ENCODE results near the gene MIA2. TPM values are rescaled to one million over a fixed set of nuclear protein-coding genes. Genes with fewer than 3 reads are reported as not detected.

MIA2 gene
- total RNA-seq, 1 experiment from 2014 or later = 11.8 TPM

GRCh38 chr14:39406560-39406959, 172.8 kb downstream of the MIA2 start:
- no peak overlapping the region for H2AFZ ChIP-seq (ENCODE audit: low read length)
- no peak overlapping the region for H3K27ac ChIP-seq (ENCODE audit: low read length)
- ATAC-seq (no peak), DNase-seq (no peak)
- H3K36me3 ChIP-seq (ENCODE audit: low read depth, low read length) = no peaks in the 10 kb centered on the region
- ChIA-PET CTCF (no interaction called here), POLR2A (ENCODE audit: unreplicated experiment) (interaction anchor here (0.6 kb wide), 1 partner anchor 24 kb away, joined by 4 read pairs; no protein-coding TSS in a partner anchor)
- H3K79me2 ChIP-seq (ENCODE audit: low read length) = no peaks in the 10 kb centered on the region
- no peaks in the 10 kb centered on the region for H3K4me1 ChIP-seq (ENCODE audit: insufficient read depth, low read length)
- H3K4me3 ChIP-seq (ENCODE audit: low read length) = no peak overlapping the region
- H3K9ac ChIP-seq (ENCODE audit: low read length) = no peak overlapping the region
- no peak overlapping the region for H3K4me2 ChIP-seq (ENCODE audit: low read length)
- no TSS peak for BruUV-seq (replicated peaks)
- H3K27me3 ChIP-seq (ENCODE audit: low read length) = no peaks in the 10 kb centered on the region
- intact Hi-C loops (cut with micrococcal nuclease) = no loop called here
- no peaks in the 10 kb centered on the region for H4K20me1 ChIP-seq (ENCODE audit: low read length)
- no peaks in the 10 kb centered on the region for H3K9me2 ChIP-seq (replicated peaks; ENCODE audit: low read length)
- H3K9me3 ChIP-seq (ENCODE audit: low read length) = no peaks in the 10 kb centered on the region
- H3F3A ChIP-seq (ENCODE audit: low read length, unreplicated experiment) = no peaks in the 10 kb centered on the region
- TF ChIP-seq EZH2 (IDR thresholded peaks at IDR 0.05; ENCODE audit: low read length, unreplicated experiment) (no peak), EZH2phosphoT487 (IDR thresholded peaks at IDR 0.05; ENCODE audit: borderline replicate concordance, low read length) (no peak)
- TF ChIP-seq, protein P1, sequence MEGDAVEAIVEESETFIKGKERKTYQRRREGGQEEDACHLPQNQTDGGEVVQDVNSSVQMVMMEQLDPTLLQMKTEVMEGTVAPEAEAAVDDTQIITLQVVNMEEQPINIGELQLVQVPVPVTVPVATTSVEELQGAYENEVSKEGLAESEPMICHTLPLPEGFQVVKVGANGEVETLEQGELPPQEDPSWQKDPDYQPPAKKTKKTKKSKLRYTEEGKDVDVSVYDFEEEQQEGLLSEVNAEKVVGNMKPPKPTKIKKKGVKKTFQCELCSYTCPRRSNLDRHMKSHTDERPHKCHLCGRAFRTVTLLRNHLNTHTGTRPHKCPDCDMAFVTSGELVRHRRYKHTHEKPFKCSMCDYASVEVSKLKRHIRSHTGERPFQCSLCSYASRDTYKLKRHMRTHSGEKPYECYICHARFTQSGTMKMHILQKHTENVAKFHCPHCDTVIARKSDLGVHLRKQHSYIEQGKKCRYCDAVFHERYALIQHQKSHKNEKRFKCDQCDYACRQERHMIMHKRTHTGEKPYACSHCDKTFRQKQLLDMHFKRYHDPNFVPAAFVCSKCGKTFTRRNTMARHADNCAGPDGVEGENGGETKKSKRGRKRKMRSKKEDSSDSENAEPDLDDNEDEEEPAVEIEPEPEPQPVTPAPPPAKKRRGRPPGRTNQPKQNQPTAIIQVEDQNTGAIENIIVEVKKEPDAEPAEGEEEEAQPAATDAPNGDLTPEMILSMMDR (conservative IDR thresholded peaks at IDR 0.05; ENCODE audit: low read depth, low read length) = no peak

GRCh38 chr14:39416072-39416471, 182.4 kb downstream of the MIA2 start:
- Histone ChIP-seq H3K9me3 (ENCODE audit: low read length) (peaks cover 11% of the 10 kb centered on the region; the same call in 1 of the 2 replicates), H3K4me1 (ENCODE audit: insufficient read depth, low read length) (no peaks in the 10 kb centered on the region), H4K20me1 (ENCODE audit: low read length) (no peaks in the 10 kb centered on the region), H3K36me3 (ENCODE audit: low read depth, low read length) (peaks cover 13% of the 10 kb centered on the region; the same call in 1 of the 2 replicates), H3F3A (ENCODE audit: low read length, unreplicated experiment) (no peaks in the 10 kb centered on the region), H3K4me3 (ENCODE audit: low read length) (no peak overlapping the region), H3K9ac (ENCODE audit: low read length) (no peak overlapping the region), H3K27ac (ENCODE audit: low read length) (no peak overlapping the region), H3K9me2 (replicated peaks; ENCODE audit: low read length) (no peaks in the 10 kb centered on the region), H3K27me3 (ENCODE audit: low read length) (no peaks in the 10 kb centered on the region), H3K79me2 (ENCODE audit: low read length) (no peaks in the 10 kb centered on the region), H3K4me2 (ENCODE audit: low read length) (no peak overlapping the region), H2AFZ (ENCODE audit: low read length) (no peak overlapping the region)
- DNase-seq = no peak
- intact Hi-C loops (cut with micrococcal nuclease) = no loop called here
- ChIA-PET CTCF (no interaction called here), POLR2A (ENCODE audit: unreplicated experiment) (no interaction called here)
- BruUV-seq (replicated peaks) = no TSS peak
- TF ChIP-seq, protein P1 (conservative IDR thresholded peaks at IDR 0.05; ENCODE audit: low read depth, low read length) = no peak
- TF ChIP-seq EZH2phosphoT487 (IDR thresholded peaks at IDR 0.05; ENCODE audit: borderline replicate concordance, low read length) (no peak), EZH2 (IDR thresholded peaks at IDR 0.05; ENCODE audit: low read length, unreplicated experiment) (no peak)
- no peak for ATAC-seq

GRCh38 chr14:39417014-39417413, 183.3 kb downstream of the MIA2 start:
- Histone ChIP-seq H3K27me3 (ENCODE audit: low read length) (no peaks in the 10 kb centered on the region), H3K4me1 (ENCODE audit: insufficient read depth, low read length) (no peaks in the 10 kb centered on the region), H3K79me2 (ENCODE audit: low read length) (no peaks in the 10 kb centered on the region), H2AFZ (ENCODE audit: low read length) (no peak overlapping the region), H3K9me3 (ENCODE audit: low read length) (peaks cover 11% of the 10 kb centered on the region; the same call in 1 of the 2 replicates), H3F3A (ENCODE audit: low read length, unreplicated experiment) (no peaks in the 10 kb centered on the region), H3K36me3 (ENCODE audit: low read depth, low read length) (peaks cover 13% of the 10 kb centered on the region; the same call in 1 of the 2 replicates), H3K4me2 (ENCODE audit: low read length) (no peak overlapping the region), H4K20me1 (ENCODE audit: low read length) (no peaks in the 10 kb centered on the region), H3K9me2 (replicated peaks; ENCODE audit: low read length) (no peaks in the 10 kb centered on the region), H3K9ac (ENCODE audit: low read length) (no peak overlapping the region), H3K4me3 (ENCODE audit: low read length) (no peak overlapping the region), H3K27ac (ENCODE audit: low read length) (no peak overlapping the region)
- ChIA-PET POLR2A (ENCODE audit: unreplicated experiment) (no interaction called here), CTCF (no interaction called here)
- intact Hi-C loops (cut with micrococcal nuclease) = no loop called here
- ATAC-seq (no peak), DNase-seq (peak; percentile 39)
- TF ChIP-seq EZH2 (IDR thresholded peaks at IDR 0.05; ENCODE audit: low read length, unreplicated experiment) (no peak), EZH2phosphoT487 (IDR thresholded peaks at IDR 0.05; ENCODE audit: borderline replicate concordance, low read length) (no peak)
- TF ChIP-seq, protein P1 (conservative IDR thresholded peaks at IDR 0.05; ENCODE audit: low read depth, low read length) = peak; percentile 55
- no TSS peak for BruUV-seq (replicated peaks)

Data from PC-3 (cell line).